Liver (tissue), 3 donors: ENCODE results near the gene TMED3.

Experiments
- CTCF ChIP-seq: fragments of 150-350 bp; IDR thresholded peaks from 2 replicates; pipeline ENCODE4 v1.5.1; 2017; ENCODE audit warnings: improper control_type of control experiment, low read depth, low read length; ENCODE audit not compliant: missing input control
- RAD21 ChIP-seq, 2 donors: IDR thresholded peaks; 2 replicates each; pipeline ENCODE4 v1.6.1; 2016; ENCODE audit warnings: antibody characterized with exemption in 2 of 2, mild to moderate bottlenecking in 2 of 2
- RXRA ChIP-seq, 2 donors: IDR thresholded peaks; 2 replicates each; pipeline ENCODE4 v1.6.1; 2017 to 2018; ENCODE audit warnings: antibody characterized with exemption in 2 of 2, mild to moderate bottlenecking in 1 of 2
- YY1 ChIP-seq: IDR thresholded peaks from 2 replicates; pipeline ENCODE4 v1.6.1; 2016; ENCODE audit warnings: antibody characterized with exemption, mild to moderate bottlenecking
- TF ChIP-seq, protein P1 (sequence below): IDR thresholded peaks from 2 replicates; pipeline ENCODE4 v1.6.1; 2016; ENCODE audit warnings: antibody characterized with exemption, mild to moderate bottlenecking
- donor health status: healthy.
- donor health status: healthy.

DNA sequence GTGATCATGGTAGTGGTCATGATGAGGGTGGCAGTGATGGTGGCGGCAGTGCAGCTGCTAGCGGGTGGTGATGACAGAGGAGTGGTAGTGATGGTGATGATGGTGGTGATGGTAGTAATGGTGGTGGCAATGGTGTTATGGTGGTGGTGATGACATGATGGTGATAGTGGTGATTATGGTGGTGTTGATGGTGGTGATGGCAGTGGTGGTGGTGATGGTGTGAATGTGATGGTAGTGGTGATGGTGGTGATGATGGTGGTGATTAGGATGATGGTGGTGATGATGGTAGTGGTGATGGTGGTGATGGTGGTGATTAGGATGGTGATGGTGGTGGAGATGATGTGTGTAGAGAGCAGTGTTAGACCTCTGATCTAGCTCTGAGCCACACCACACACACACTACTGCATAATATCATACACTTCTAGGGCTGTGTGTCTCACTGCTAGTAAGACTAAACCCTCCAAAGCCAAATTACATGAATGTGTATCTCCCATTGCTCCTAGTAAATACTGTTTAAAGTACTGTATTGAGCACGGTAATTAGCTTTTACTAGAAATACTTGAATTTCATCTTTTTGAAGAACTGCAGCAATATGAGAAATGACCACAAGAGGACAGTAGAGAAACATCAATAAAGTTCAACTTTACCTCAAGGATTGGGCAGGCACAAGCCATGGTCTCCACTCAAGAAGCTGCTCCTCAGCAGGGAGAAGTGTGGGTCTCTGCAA is 28.8 kb downstream of the TMED3 start:
- TF ChIP-seq RXRA (IDR thresholded peaks at IDR 0.05) = no peak
- TF ChIP-seq CTCF = peak; percentile 72
- TF ChIP-seq RAD21 (IDR thresholded peaks at IDR 0.05) = peak; percentile 72 to 81
- no peak for TF ChIP-seq YY1
- TF ChIP-seq, protein P1, sequence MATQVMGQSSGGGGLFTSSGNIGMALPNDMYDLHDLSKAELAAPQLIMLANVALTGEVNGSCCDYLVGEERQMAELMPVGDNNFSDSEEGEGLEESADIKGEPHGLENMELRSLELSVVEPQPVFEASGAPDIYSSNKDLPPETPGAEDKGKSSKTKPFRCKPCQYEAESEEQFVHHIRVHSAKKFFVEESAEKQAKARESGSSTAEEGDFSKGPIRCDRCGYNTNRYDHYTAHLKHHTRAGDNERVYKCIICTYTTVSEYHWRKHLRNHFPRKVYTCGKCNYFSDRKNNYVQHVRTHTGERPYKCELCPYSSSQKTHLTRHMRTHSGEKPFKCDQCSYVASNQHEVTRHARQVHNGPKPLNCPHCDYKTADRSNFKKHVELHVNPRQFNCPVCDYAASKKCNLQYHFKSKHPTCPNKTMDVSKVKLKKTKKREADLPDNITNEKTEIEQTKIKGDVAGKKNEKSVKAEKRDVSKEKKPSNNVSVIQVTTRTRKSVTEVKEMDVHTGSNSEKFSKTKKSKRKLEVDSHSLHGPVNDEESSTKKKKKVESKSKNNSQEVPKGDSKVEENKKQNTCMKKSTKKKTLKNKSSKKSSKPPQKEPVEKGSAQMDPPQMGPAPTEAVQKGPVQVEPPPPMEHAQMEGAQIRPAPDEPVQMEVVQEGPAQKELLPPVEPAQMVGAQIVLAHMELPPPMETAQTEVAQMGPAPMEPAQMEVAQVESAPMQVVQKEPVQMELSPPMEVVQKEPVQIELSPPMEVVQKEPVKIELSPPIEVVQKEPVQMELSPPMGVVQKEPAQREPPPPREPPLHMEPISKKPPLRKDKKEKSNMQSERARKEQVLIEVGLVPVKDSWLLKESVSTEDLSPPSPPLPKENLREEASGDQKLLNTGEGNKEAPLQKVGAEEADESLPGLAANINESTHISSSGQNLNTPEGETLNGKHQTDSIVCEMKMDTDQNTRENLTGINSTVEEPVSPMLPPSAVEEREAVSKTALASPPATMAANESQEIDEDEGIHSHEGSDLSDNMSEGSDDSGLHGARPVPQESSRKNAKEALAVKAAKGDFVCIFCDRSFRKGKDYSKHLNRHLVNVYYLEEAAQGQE = no peak
